PFSK-1 (cell line): ENCODE results near the gene KIF4A.

Experiments used
- FOXP2 ChIP-seq: optimal IDR thresholded peaks from 2 replicates; pipeline ENCODE3; 2011; ENCODE audit warnings: borderline replicate concordance, control low read depth, inconsistent platforms; ENCODE audit not compliant: insufficient read depth; ENCODE audit errors: extremely low read length, extremely low read depth
- POLR2AphosphoS5 ChIP-seq: IDR thresholded peaks from 2 replicates; pipeline ENCODE4 v1.6.1; 2012; ENCODE audit warnings: low read depth, mild to moderate bottlenecking, control low read depth, low read length, moderate library complexity
- REST ChIP-seq, 2 experiments: IDR thresholded peaks; 2 replicates each; pipeline versions ENCODE4 v1.6.1 to v1.8.0; 2011 to 2012; ENCODE audit warnings: low read depth in 2 of 2, low read length in 2 of 2, control low read depth in 1 of 2, inconsistent platforms in 1 of 2, mild to moderate bottlenecking in 1 of 2, moderate library complexity in 1 of 2; ENCODE audit not compliant: insufficient read depth in 1 of 2
- SIN3A ChIP-seq: IDR thresholded peaks from 2 replicates; pipeline ENCODE4 v1.6.1; 2012; ENCODE audit warnings: mild to moderate bottlenecking, low read length, moderate library complexity, borderline replicate concordance; ENCODE audit not compliant: insufficient read depth
- TAF1 ChIP-seq: IDR thresholded peaks from 2 replicates; pipeline ENCODE4 v1.6.1; 2012; ENCODE audit warnings: low read length, control low read depth, borderline replicate concordance; ENCODE audit not compliant: insufficient read depth

DNA sequence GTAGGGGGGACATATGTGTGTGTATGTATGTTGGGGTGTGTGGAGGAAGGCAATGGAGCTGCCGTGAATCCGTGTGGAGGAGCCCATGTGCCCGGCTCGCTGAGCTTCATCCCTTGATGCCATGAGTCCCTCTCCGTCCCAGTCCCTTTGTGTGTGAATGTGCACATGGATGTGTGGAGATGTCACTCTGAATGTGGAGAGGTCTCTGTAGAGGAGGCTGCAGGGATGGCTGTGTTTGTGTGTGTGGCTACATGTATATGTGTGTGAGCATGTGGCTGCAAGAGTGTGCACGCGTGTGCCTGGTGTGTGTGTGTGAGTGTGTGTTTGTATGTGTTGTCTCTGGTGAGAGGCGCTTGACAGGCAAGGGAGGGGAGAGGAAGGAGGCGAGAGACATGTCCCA, 156.0 kb downstream of the KIF4A start:
- no peak for TF ChIP-seq REST (IDR thresholded peaks at IDR 0.05; ENCODE audit: insufficient read depth in 1 of 2, low read depth in 2 of 2, low read length in 2 of 2)
- TF ChIP-seq TAF1 = no peak
- TF ChIP-seq POLR2AphosphoS5 = no peak
- no peak for TF ChIP-seq SIN3A
- no peak for TF ChIP-seq FOXP2
